Astrocyte (in vitro differentiated cells and primary cell): ENCODE results near the gene SAE1.

Experiments used
- EZH2 ChIP-seq: IDR thresholded peaks from 2 replicates; pipeline ENCODE4 v1.6.1; 2012; ENCODE audit warnings: mild to moderate bottlenecking, low read length, inconsistent platforms; ENCODE audit not compliant: insufficient read depth
- TF ChIP-seq, protein P1 (sequence below): IDR thresholded peaks from 2 replicates; pipeline ENCODE4 v1.5.1; 2011; ENCODE audit warnings: low read depth, mild to moderate bottlenecking, inconsistent platforms, low read length, moderate library complexity; ENCODE audit not compliant: insufficient read depth

DNA sequence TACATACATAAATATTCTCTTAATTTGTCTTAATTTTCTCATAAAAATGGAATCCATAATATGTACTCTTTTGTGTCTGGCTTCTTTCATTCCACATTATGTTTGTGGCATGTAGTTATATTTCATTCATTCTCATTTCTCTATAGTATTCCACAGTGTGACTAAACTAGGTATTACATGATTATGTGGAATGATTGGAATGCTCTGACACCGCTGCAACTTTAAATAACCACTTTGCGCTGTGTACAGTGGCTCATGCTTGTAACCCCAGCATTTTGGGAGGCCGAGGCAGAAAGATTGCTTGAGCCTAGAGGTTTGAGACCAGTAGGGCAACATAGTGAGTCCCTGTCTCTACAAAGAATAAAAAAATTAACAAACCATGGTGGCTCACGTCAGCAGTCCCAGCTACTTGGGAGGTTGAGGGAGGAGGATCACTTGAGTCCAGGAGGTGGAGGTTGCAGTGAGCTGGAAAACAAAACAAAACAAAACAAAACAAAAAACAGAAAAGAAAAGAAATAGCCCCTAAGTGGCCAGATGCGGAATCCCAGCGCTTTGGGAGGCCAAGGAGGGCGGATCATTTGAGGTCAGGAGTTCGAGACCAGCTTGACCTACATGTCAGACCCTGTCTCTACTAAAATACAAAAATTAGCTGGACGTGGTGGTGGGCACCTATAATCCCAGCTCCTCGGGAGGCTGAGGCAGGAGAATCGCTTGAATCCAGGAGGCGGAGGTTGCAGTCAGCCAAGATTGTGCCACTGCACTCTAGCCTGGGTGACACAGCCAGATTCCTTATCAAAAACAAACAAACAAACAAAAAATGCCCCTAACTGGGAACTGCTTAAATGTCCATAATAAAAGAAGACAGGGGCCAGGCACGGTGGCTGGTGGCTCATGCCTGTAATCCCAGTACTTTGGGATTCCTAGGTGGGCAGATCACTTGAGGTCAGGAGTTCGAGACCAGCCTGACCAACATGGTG, 8.0 kb upstream of the SAE1 start:
- no peak for TF ChIP-seq EZH2
- TF ChIP-seq, protein P1, sequence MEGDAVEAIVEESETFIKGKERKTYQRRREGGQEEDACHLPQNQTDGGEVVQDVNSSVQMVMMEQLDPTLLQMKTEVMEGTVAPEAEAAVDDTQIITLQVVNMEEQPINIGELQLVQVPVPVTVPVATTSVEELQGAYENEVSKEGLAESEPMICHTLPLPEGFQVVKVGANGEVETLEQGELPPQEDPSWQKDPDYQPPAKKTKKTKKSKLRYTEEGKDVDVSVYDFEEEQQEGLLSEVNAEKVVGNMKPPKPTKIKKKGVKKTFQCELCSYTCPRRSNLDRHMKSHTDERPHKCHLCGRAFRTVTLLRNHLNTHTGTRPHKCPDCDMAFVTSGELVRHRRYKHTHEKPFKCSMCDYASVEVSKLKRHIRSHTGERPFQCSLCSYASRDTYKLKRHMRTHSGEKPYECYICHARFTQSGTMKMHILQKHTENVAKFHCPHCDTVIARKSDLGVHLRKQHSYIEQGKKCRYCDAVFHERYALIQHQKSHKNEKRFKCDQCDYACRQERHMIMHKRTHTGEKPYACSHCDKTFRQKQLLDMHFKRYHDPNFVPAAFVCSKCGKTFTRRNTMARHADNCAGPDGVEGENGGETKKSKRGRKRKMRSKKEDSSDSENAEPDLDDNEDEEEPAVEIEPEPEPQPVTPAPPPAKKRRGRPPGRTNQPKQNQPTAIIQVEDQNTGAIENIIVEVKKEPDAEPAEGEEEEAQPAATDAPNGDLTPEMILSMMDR = no peak
